Pons (tissue), 1 donor: ENCODE measurements around the gene KCNJ3.
"Not testable (repeated sequence)": the region's sequence is repeated elsewhere in the genome, so short reads cannot be mapped to it uniquely, and the experiment has no call there.

Experiments
- DNase-seq: peaks from one replicate; pipeline ENCODE4 v3.0.0-alpha.2; 2016; ENCODE audit warnings: low spot score

KCNJ3 gene

DNA sequence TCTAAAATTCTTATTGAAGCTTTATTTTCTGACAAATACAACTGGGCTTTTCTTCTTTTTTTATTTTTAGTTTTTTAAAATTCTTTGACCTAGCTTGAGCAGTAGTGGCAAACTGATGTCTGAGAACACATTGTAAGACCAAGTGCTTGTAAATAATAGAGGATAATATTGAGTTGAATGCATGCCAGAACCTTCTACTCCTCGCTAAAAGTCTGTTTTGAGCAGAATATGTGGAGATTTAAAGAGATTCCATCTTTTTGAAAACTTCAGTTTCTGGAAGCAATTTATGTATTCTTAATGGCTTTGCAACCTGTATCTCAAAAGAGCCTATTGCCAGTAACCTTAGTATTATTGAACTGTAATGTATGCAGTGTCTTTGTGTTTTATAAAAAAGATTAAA, 148.3 kb downstream of the KCNJ3 start:
- no peak for DNase-seq

DNA sequence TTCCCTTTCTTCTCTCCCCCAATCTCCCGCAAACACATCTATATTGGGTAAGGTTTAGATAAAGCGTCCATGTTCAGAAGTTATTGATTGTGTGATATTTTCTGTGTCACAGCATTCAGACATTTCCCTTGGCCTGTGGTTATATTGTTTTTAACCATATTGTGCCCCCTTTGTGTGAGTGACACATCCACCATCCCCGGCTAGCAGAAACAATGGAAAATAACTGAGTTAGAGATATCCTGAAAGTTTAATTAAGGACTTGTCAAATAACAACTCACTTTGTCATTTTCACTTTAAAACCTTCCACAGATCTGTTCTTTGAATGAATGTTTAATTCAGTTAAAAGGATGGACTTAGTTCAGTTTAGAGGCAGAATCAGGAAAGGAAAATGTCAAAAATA, 151.0 kb downstream of the KCNJ3 start:
- DNase-seq = no peak

DNA sequence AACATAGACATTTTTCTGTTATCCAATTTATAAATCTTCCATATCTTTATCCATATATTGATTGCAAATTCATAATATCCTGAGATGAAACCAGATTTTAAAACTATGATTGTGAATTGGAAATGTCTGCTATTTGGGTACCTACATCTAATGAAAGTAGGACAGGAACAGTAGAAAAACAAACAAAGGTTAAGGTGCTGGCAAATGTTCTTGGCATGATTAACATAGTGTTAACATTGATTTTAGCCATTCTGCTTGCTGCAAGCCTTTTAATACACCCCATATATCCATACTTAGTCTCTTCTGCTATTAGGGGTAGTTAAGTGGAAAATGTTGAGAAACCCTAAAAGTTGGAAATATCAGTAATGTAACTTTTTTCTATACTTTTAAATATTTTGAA, 152.0 kb downstream of the KCNJ3 start:
- no peak for DNase-seq

DNA sequence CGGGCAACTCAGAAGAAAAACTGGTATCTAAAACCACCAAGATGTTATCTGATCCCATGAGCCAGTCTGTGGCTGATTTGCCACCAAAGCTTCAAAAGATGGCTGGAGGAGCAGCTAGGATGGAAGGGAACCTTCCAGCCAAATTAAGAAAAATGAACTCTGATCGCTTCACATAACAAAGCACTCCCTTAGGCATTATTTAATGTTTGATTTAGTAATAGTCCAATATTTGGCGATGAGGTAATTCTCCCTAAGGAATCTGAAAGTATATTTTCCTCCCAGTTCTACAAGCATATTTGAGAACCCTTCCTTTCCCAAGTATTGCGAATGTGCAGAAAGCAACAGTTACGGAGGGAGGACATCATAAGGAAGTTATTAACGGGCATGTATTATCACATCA, 156.6 kb downstream of the KCNJ3 start:
- no peak for DNase-seq

DNA sequence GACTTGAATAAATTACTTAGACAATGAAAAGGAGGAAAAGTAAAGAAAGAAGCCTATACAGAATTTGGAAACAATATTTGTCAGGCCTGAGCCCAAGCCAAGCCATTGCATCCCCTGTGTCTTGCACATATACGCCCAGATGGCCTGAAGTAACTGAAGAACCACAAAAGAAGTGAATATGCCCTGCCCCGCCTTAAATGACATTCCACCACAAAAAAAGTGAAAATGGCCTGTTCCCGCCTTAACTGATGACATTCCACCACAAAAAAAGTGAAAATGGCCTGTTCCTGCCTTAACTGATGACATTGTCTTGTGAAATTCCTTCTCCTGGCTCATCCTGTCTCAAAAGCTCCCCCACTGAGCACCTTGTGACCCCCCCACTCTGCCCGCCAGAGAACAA, 168.7 kb downstream of the KCNJ3 start:
- not testable (repeated sequence) for DNase-seq

DNA sequence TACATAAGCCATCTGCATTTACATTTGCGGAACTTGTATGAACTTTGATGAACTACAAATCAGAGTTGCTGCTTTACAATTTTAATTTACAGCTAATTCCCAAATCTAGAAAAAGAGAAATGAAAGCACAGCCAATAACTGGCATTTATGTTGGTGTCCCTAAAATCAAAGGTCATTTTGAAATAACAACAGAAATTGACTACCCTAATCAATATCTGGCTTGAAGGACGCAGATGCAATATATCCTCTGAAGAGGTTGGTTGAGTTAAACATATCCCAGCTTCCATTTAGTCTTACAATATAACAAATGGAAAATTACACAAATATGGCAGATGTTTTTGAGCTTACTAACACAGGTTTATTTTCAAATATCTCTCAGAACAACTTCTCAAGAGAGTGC, 177.5 kb downstream of the KCNJ3 start:
- no peak for DNase-seq

DNA sequence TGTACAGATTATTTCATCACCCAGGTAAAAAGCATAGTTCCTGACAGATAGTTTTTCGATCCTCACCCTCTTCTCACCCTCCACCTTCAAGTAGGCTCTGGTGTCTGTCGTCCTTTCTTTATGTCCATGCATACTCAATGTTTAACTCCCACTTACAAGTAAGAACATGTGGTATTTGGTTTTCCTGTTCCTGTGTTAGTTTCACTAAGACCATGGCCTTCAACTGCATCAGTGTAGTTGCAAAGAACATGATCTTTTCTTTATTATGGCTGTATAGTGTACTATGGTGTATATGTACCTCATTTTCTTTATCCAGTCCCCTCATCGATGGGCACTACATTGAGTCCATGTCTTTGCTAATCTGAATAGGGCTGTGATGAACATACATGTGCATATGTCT, 184.2 kb downstream of the KCNJ3 start:
- no peak for DNase-seq

DNA sequence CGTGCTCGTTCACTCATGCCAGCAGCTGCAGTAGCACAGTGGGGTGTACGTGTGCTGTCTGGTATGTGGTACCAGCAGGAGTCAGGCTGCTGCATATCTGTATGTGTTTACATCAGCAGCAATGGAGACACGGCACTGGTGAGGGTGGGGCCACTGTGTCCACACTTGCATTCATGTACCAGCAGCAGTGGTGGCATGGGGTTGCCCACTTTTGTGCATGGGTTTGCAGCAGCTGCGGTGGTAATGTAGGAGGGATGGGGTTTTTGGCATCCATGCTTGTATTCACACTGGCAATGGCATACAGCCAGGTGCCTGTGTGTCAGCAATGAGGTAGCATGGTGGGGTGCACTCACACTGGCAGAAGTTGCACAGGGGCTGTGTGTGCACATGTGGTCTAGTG, 187.8 kb downstream of the KCNJ3 start:
- DNase-seq = no peak

DNA sequence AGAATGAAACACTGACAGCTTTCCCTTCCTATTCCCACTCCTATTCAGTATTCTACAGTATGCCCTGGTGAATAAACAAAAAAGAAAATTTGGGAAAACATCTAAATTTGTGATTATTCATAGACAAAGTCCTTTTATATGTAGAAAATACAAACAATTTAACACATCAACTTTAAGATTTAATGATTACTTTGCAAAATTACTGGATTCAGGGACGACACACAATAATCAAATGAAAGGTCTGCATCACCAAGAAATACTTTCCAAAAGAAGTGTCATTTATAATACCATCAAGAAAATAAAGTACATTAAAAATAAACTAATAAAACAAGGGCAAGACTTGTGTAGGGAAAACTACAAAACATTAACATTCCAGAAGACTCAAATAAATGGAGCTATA, 199.8 kb downstream of the KCNJ3 start:
- no peak for DNase-seq

DNA sequence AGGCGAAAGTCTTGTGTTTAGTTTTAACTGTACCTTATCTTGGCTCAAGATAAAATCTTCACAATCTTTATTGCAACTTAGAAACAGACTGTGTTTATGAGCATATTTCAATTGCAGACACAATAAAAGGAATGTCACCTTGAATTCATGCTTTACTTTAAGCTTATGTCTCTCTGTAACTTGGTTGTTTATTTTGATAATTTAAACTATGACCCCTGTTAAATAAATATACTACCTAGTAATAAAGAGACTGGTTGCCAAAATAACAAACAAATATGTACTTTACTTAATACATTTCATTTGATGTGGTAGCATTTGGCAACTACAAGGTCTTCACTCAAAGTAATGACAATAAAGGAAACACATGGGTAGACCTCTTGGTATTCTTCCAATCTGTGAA, 202.6 kb downstream of the KCNJ3 start:
- DNase-seq = no peak
